GM19452 (cell line): ENCODE results near the gene RAD51B.
"Not testable (repeated sequence)": the region's sequence is repeated elsewhere in the genome, so short reads cannot be mapped to it uniquely, and the experiment has no call there.

Experiments used
- ATAC-seq: cut with Tn5 transposase; IDR thresholded peaks from one replicate; pipeline ENCODE4 v1.9.1; 2021; ENCODE audit not compliant: unreplicated experiment

RAD51B gene

GRCh38 chr14:68245146-68246073, 425.8 kb downstream of the RAD51B start:
- no peak for ATAC-seq

DNA sequence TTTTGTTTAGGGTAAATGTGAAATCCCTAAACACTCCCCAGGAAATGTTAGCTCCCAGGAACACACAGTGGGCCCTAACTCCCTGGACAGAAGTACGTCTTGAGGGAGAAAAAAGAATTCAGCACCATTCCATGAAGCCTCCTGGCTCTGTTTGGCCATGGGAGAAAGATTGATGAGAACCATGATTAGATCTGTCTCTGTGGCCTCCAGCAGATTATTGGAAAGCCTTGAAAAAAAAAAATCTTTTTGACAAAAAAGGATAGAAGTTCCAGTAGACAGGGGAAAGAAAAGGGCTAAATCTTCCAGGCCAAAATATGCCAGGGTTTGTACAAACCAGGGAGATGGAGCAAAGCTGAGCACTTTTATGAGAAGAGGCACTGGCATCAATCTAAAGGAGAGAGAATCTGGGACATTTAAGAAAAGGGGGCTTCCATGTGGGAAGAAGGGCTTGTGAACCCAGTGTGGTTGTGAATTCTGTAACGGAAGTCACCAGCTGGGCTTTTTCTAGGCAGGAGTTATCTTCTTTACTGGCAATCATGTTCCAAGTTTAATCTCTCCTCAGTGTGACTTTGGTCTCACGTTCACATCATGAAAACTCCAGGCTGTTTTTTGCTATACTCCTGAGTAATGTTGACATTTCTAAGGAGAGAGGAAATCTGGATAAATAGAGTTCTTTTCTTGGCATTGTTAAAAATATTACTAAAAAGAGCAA, 426.7 kb downstream of the RAD51B start:
- no peak for ATAC-seq

- no peak for ATAC-seq
Observed at GRCh38 chr14:68246786-68247105, 427.2 kb downstream of the RAD51B start.

DNA sequence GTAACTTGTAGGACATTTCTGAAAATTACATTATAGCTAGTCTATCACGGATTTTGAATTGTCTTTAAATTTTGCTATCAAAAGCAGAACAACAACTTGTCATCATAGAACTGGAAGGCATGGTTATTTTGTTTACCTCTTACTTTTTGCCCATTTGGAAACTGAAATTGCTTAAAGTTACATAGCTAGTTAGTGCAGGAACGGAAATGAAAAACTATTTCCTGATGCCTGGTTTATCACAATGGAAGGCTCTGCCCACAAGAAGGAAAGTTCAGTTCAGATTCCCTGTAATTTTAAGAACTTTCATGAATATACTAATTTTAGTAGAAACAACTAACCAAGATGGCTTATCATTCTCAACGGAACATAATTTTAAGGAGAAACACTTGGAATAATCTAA, 427.7 kb downstream of the RAD51B start:
- ATAC-seq, result no peak

DNA sequence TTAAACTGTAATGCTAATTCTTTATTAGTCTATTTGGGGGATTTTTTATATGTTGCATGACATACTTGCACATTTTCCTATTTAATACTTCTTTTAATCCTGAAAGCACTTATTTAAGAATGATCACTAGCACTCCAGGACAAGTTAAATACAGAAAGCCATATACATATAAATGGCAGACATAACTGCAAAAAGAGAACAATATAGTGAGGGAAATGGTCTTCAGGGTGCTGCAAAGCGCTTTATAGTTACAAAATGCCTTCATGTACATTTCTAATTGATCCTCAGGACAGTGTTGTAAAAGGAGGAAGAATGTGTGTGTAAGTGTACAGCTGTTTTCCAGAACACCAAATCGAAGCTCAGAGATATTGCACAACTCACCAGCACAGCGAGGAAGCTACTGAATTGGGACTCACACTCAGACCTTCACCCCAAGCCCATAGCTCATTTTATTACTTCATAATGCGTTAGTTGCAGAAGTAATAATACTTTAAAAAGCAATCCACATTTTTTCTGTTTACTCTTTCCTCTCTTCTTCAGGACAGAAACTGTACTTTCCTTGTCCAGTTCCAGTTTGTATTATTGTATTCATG, 428.2 kb downstream of the RAD51B start:
- ATAC-seq, result no peak

GRCh38 chr14:68248481-68249255, 429.1 kb downstream of the RAD51B start:
- ATAC-seq, result no peak

DNA sequence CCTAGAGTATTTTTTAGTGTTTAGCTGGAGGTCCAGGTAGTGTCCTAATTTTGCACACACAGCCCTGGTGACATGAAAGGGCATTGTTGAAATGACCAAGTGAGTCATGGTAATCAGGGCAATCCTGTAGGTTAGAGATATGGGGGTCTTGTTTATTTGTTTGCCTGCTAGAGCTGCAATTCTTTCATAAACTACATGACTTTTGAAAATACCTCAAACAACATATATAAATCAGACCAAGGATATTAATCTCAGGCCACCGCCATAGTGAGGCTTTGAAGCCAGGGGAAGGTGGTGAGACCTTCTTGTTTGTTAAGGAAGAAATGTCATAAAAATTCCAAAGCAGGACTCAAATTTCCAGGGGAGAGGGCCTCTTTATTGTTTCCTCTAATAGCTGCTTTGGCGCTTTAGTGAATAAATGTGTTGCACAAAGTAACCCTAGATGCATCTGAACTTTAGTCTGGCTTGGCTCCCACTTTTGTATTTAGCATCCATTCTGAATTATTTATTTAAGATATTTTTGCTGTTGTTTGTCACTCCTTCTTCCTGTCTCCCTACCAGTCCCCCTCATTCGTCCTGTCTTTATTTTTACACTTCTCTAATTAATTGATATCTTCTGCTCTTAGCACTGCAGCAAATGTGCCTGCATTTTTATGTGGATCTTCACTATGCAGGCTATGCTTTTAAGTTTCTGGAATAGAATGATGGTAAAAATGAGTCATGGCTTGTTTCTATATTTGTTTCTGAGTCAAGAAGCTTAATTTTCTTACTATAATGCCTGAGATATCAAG, 430.3 kb downstream of the RAD51B start:
- ATAC-seq, result no peak

GRCh38 chr14:68250927-68251768, 431.6 kb downstream of the RAD51B start:
- no peak for ATAC-seq

DNA sequence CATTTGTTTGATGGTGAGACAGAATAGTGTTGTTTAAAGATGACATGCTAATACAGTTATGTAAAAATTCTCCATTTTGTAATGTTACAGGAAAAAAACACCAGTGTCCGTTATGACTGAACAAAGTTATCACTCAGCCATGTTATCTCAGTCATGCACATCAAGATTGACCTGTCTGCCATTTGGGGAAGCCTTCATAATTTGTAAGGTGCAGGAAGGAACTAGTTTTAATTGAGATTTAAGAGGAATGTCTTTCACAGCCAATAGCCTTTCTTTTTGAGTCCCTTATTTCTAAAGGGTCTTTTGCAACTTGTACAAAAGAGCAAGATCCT, 432.2 kb downstream of the RAD51B start:
- no peak for ATAC-seq

- no peak for ATAC-seq
Observed at GRCh38 chr14:68253160-68253780, 433.7 kb downstream of the RAD51B start.

- no peak for ATAC-seq
Observed at GRCh38 chr14:68253878-68254528, 434.4 kb downstream of the RAD51B start.

DNA sequence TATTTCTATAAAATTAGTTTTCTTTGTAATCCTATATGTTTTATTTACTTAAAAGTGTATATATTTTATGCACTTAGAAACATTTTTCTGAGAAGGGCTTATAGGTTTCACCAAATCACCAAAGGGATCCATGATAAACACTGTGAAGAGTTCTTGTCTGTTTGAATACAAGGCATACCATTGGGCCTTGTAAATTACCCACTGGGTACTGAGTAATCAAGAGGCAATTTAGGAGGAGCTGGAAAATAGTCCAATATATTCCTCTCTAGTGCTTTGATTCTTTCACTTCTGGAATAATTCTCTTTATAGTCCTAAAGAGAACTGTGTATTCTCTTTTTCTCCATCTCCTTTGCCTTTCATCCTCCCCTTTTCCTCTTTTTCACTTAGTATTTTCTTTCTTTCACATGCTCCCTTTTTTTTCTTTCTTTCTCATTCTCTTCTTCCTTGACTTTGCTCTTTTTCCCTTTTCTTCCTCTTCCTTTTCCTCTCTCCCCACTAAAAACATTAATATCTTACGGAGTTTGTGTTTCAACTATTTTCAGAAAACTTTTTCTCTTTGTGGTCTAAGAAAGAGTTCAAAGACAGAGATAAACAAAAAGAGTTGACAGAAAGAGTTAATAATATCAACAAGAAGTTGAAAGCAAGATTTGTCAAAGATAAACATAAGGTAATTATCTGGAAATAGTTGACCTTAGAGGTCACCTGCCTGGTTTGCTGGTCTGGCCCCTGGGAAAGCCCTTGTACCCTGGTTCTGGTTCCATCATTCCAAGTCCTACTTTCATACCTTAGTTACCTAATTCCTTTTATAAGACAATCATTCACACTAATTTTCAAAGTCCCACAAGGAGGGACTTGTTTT, 435.3 kb downstream of the RAD51B start:
- no peak for ATAC-seq

DNA sequence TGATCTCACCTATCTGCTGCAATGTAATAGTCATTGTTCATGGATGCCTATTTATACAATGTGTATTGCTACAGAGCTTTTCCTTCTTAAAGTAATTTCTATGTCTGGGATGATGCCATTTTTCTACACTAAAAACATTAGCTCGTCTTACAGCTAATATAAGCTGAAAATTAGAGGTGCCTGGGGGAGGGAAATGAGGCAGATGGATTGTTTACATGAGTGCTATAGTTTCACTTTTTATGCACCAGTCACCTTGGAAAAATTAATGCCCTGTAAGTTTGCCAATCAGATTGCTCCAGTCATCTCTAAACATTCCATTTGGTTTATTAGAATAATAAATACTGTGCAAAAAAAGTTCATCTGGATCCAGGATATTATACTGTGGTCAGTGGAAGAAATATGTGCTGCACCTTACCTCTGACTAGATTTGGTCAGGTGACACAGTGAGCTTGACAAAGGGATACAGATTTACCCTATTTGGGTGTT, 436.2 kb downstream of the RAD51B start:
- ATAC-seq, result no peak

DNA sequence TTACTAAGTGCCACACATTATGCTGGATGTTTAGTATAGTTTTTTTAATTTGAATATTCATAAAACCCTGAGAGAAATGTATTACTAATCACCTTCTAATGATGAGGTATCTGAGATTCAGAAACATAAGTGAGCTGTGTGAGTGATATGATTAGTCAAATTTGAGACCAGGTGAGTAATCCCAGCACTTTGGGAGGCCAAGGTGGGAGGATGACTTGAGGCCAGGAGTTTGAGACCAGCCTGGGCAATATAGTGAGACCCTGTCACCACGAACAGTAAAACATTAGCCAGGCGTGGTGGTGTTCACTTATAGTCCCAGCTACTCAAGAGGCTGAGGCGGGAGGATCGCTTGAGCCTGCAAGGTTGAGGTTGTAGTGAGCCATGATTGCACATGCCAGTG, 438.4 kb downstream of the RAD51B start:
- ATAC-seq, result no peak

GRCh38 chr14:68258995-68259394, 439.4 kb downstream of the RAD51B start:
- not testable (repeated sequence) for ATAC-seq

DNA sequence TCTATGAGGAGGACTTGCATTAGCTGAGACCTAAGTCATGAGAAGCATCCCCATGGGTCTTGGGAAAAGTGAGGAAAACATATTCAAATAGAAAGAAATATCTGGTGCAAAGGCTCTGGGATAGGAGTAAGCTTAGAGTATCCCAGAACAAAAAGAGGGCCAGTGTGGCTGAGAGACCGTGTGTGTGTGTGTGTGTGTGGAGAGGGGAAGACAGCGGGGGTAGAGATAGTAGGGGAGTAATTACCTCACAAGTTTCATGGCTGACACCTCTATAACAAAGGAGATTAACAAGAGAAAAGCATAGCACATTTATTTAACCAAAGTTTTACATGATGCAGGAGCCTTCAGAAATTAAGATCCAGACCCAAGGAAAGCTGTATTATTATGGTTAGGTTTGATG, 440.5 kb downstream of the RAD51B start:
- ATAC-seq, result no peak

- ATAC-seq, result no peak
Observed at GRCh38 chr14:68261092-68261842, 441.7 kb downstream of the RAD51B start.
